ENCODE results near the gene UBE2O.

Gene UBE2O

GRCh38 chr17:76497979-76498875, 45.3 kb upstream of the UBE2O start:
- no peak overlapping the region for H3K27ac ChIP-seq (ENCODE audit: extremely low read depth, low read depth, low read length)
- ChIA-PET POLR2A (interaction anchor here (0.6 to 1.4 kb wide), 2 partner anchors 59 to 96 kb away, joined by 4 to 8 read pairs; no protein-coding TSS in a partner anchor), CTCF (interaction anchor here (0.6 to 3.6 kb wide), 9 partner anchors 9 to 200 kb away, joined by 3 to 15 read pairs (median 3); partner anchors contain the start of gene AANAT)
- H3K4me1 ChIP-seq (ENCODE audit: control insufficient read depth, insufficient read depth, low read length): peaks cover 21% of the 10 kb centered on the region
- H3K36me3 ChIP-seq (ENCODE audit: control insufficient read depth in 2 of 2, insufficient read depth in 1 of 2, low read length in 2 of 2): no peaks in the 10 kb centered on the region
- H3K9me3 ChIP-seq (ENCODE audit: control insufficient read depth, insufficient read depth, low read depth, low read length): no peaks in the 10 kb centered on the region
- no peak overlapping the region for H3K4me3 ChIP-seq (ENCODE audit: low read depth, low read length)
- TF ChIP-seq, protein P1, sequence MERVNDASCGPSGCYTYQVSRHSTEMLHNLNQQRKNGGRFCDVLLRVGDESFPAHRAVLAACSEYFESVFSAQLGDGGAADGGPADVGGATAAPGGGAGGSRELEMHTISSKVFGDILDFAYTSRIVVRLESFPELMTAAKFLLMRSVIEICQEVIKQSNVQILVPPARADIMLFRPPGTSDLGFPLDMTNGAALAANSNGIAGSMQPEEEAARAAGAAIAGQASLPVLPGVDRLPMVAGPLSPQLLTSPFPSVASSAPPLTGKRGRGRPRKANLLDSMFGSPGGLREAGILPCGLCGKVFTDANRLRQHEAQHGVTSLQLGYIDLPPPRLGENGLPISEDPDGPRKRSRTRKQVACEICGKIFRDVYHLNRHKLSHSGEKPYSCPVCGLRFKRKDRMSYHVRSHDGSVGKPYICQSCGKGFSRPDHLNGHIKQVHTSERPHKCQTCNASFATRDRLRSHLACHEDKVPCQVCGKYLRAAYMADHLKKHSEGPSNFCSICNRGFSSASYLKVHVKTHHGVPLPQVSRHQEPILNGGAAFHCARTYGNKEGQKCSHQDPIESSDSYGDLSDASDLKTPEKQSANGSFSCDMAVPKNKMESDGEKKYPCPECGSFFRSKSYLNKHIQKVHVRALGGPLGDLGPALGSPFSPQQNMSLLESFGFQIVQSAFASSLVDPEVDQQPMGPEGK (tag by site-specific recombination; IDR thresholded peaks at IDR 0.05): peak; percentile 54
- TF ChIP-seq SP3 (tag by site-specific recombination; IDR thresholded peaks at IDR 0.05) (no peak), ZNF341 (tag by site-specific recombination; IDR thresholded peaks at IDR 0.05; ENCODE audit: low read depth) (peak; percentile 91), ZNF629 (tag by site-specific recombination; IDR thresholded peaks at IDR 0.05) (peak; percentile 40; the same call in 1 of the 2 replicates), ZNF394 (tag by site-specific recombination; IDR thresholded peaks at IDR 0.05; ENCODE audit: borderline replicate concordance) (peak; percentile 38; the same call in 1 of the 2 replicates), ZBTB26 (tag by site-specific recombination; optimal IDR thresholded peaks at IDR 0.05) (peak; percentile 32), ZIC2 (tag by site-specific recombination; IDR thresholded peaks at IDR 0.05) (peak; percentile 70), ZNF18 (tag by site-specific recombination; IDR thresholded peaks at IDR 0.05) (peak; percentile 71), ZBTB6 (tag by site-specific recombination; IDR thresholded peaks at IDR 0.05) (peak; percentile 93), ZBTB17 (tag by site-specific recombination; IDR thresholded peaks at IDR 0.05) (peak; percentile 60), INSM2 (tag by site-specific recombination; IDR thresholded peaks at IDR 0.05) (0 out of 2 replicates have a peak, but pooled peaks have one; percentile 51), ZNF670 (tag by site-specific recombination; IDR thresholded peaks at IDR 0.05; ENCODE audit: low read depth) (0 out of 2 replicates have a peak, but pooled peaks have one; percentile 14), ZSCAN4 (tag by site-specific recombination; IDR thresholded peaks at IDR 0.05) (peak; percentile 82), ZNF121 (tag by site-specific recombination; IDR thresholded peaks at IDR 0.05) (no peak), ZNF423 (tag by site-specific recombination; IDR thresholded peaks at IDR 0.05) (peak; percentile 94), RBAK (tag by site-specific recombination; IDR thresholded peaks at IDR 0.05) (no peak), ZNF2 (tag by site-specific recombination; IDR thresholded peaks at IDR 0.05) (0 out of 2 replicates have a peak, but pooled peaks have one; percentile 26), ZNF391 (tag by site-specific recombination; IDR thresholded peaks at IDR 0.05; ENCODE audit: borderline replicate concordance, low read depth) (peak; percentile 8; the same call in 1 of the 2 replicates), ZNF514 (tag by site-specific recombination; IDR thresholded peaks at IDR 0.05) (no peak), SP7 (tag by site-specific recombination; IDR thresholded peaks at IDR 0.05) (peak; percentile 25; the same call in 1 of the 2 replicates), IKZF3 (tag by site-specific recombination; IDR thresholded peaks at IDR 0.05) (peak; percentile 72)
- TF ChIP-seq, protein P2, sequence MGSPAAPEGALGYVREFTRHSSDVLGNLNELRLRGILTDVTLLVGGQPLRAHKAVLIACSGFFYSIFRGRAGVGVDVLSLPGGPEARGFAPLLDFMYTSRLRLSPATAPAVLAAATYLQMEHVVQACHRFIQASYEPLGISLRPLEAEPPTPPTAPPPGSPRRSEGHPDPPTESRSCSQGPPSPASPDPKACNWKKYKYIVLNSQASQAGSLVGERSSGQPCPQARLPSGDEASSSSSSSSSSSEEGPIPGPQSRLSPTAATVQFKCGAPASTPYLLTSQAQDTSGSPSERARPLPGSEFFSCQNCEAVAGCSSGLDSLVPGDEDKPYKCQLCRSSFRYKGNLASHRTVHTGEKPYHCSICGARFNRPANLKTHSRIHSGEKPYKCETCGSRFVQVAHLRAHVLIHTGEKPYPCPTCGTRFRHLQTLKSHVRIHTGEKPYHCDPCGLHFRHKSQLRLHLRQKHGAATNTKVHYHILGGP (tag by site-specific recombination; IDR thresholded peaks at IDR 0.05): no peak
- TF ChIP-seq, protein P3, sequence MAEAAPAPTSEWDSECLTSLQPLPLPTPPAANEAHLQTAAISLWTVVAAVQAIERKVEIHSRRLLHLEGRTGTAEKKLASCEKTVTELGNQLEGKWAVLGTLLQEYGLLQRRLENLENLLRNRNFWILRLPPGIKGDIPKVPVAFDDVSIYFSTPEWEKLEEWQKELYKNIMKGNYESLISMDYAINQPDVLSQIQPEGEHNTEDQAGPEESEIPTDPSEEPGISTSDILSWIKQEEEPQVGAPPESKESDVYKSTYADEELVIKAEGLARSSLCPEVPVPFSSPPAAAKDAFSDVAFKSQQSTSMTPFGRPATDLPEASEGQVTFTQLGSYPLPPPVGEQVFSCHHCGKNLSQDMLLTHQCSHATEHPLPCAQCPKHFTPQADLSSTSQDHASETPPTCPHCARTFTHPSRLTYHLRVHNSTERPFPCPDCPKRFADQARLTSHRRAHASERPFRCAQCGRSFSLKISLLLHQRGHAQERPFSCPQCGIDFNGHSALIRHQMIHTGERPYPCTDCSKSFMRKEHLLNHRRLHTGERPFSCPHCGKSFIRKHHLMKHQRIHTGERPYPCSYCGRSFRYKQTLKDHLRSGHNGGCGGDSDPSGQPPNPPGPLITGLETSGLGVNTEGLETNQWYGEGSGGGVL (tag by site-specific recombination; IDR thresholded peaks at IDR 0.05): no peak; the same call in 1 of the 2 replicates
